Globus pallidus (tissue), 1 donor: ENCODE measurements around the gene GTF2I.
"Not testable (repeated sequence)": the region's sequence is repeated elsewhere in the genome, so short reads cannot be mapped to it uniquely, and the experiment has no call there.

Experiments
- DNase-seq: peaks from one replicate; pipeline ENCODE4 v3.0.0-alpha.2; 2015; ENCODE audit warnings: low spot score

The GTF2I gene

GRCh38 chr7:74656837-74657691, 454 bp upstream of the GTF2I start:
- DNase-seq, result peak; percentile 97

- peak; percentile 95 for DNase-seq
These were observed 873 bp downstream of the GTF2I start for GRCh38 chr7:74658178-74659004.

- DNase-seq, result not testable (repeated sequence)
These were observed 2.7 kb downstream of the GTF2I start for GRCh38 chr7:74660202-74660601.

- not testable (repeated sequence) for DNase-seq
These were observed 4.6 kb downstream of the GTF2I start for GRCh38 chr7:74661836-74662794.

- no peak for DNase-seq
These were observed 7.9 kb downstream of the GTF2I start for GRCh38 chr7:74665296-74665938.

- DNase-seq, result not testable (repeated sequence)
These were observed 9.5 kb downstream of the GTF2I start for GRCh38 chr7:74667013-74667412.

GRCh38 chr7:74667520-74667919, 10.0 kb downstream of the GTF2I start:
- not testable (repeated sequence) for DNase-seq

GRCh38 chr7:74671602-74672001, 14.1 kb downstream of the GTF2I start:
- no peak for DNase-seq

GRCh38 chr7:74672343-74672915, 14.9 kb downstream of the GTF2I start:
- DNase-seq, result no peak

- no peak for DNase-seq
These were observed 16.6 kb downstream of the GTF2I start for GRCh38 chr7:74674166-74674565.

- no peak for DNase-seq
These were observed 25.3 kb downstream of the GTF2I start for GRCh38 chr7:74682829-74683228.

- no peak for DNase-seq
These were observed 26.3 kb downstream of the GTF2I start for GRCh38 chr7:74683799-74684198.

- no peak for DNase-seq
These were observed 27.0 kb downstream of the GTF2I start for GRCh38 chr7:74684473-74684872.

GRCh38 chr7:74684921-74685320, 27.4 kb downstream of the GTF2I start:
- DNase-seq, result no peak

GRCh38 chr7:74690474-74690873, 33.0 kb downstream of the GTF2I start:
- no peak for DNase-seq

- not testable (repeated sequence) for DNase-seq
These were observed 46.9 kb downstream of the GTF2I start for GRCh38 chr7:74704419-74704818.

GRCh38 chr7:74707238-74707637, 49.7 kb downstream of the GTF2I start:
- DNase-seq, result no peak

GRCh38 chr7:74708569-74709275, 51.2 kb downstream of the GTF2I start:
- DNase-seq, result no peak

- DNase-seq, result peak; percentile 20
These were observed 52.6 kb downstream of the GTF2I start for GRCh38 chr7:74709880-74710671.
